HG02973 (cell line): ENCODE data around the gene SGIP1.
"Not testable (repeated sequence)": the region's sequence is repeated elsewhere in the genome, so short reads cannot be mapped to it uniquely, and the experiment has no call there.

Experiments
- ATAC-seq: cut with Tn5 transposase; IDR thresholded peaks from one replicate; pipeline ENCODE4 v1.9.1; 2021; ENCODE audit warnings: moderate library complexity; ENCODE audit not compliant: unreplicated experiment

Gene SGIP1

GRCh38 chr1:66552287-66552686 lies 18.3 kb downstream of the SGIP1 start:
- ATAC-seq: no peak

- no peak for ATAC-seq
These were observed 18.9 kb downstream of the SGIP1 start for GRCh38 chr1:66552829-66553228.

GRCh38 chr1:66553846-66554245 lies 19.9 kb downstream of the SGIP1 start:
- no peak for ATAC-seq

DNA sequence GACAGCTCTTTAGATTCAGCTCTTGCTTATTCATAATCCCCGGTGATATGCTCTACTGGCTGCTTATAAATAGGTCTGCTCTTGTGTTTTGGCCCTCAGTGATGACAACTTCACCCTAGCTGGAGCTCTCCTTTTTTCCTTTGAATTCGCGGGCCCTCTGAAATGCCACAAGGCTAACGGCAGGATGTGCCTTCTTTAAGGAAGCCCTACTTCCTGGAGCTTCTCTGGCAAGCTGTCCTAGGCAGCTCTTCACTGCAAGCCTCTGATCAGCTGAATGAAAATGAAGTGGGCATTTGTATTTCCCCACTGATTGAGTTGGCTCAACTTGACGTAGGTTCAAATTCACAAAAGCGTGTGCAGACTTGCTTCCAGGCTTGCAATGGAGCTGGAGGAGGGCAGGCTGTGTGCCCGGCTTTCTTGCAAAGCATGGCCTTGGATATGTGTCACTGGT lies 22.2 kb downstream of the SGIP1 start:
- ATAC-seq: no peak

- no peak for ATAC-seq
These were observed 23.2 kb downstream of the SGIP1 start for GRCh38 chr1:66557157-66557556.

- no peak for ATAC-seq
These were observed 25.6 kb downstream of the SGIP1 start for GRCh38 chr1:66559517-66559916.

DNA sequence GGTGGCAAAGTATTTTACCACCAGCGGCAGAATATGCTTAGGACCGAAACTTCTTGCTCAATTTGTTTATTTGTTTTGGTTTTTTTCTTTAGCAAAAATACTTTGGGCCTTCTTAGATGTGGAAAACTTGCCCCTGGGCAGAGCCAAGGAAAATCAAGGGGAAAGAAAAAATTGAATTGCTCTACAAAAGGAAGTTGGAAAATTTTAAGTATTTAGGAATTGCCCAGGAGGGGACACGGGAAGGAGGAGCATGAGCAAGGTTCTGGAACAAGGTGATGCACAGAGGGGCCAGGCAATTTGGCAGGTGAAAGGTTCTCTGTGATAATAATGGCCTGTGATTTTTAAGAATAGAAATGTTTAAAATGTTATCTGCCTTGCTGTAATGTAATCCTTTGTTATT lies 28.6 kb downstream of the SGIP1 start:
- ATAC-seq: no peak

DNA sequence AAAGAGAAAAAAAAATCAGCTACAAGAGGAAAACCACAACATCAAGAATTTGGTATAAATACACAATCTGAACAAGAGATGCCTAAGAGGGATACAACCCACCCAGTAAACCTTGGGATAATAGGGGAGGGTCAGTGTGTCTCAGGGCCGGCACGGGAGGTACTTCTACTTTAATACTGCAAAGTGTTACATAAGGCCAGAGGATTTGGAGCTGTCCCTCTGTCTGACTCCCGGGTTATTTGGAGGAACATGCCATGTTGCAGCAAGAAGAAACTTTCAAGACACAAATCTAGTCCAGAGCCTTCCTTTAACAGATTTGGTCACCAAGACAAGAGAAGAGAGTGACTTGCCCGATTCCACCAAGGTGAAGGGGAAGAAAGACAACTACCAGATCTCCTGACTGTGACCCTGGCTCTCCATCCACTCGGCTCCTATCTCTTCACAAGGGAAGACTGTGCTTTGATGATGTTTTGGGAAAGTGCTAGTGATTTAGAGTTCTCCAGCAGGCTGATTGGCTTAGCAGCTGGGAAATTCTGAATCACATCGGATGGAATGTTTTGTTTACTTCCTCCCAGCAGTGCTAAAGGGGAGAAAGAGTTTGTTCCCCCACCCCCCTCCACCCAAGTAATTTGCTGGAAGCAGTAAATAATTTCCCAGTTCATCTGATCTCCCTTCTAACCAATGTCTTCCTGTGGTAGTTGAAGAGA lies 29.3 kb downstream of the SGIP1 start:
- ATAC-seq: no peak

GRCh38 chr1:66563941-66564630 lies 30.1 kb downstream of the SGIP1 start:
- no peak for ATAC-seq

- no peak for ATAC-seq
These were observed 36.2 kb downstream of the SGIP1 start for GRCh38 chr1:66570196-66570595.

- ATAC-seq: no peak
These were observed 37.8 kb downstream of the SGIP1 start for GRCh38 chr1:66571789-66572188.

DNA sequence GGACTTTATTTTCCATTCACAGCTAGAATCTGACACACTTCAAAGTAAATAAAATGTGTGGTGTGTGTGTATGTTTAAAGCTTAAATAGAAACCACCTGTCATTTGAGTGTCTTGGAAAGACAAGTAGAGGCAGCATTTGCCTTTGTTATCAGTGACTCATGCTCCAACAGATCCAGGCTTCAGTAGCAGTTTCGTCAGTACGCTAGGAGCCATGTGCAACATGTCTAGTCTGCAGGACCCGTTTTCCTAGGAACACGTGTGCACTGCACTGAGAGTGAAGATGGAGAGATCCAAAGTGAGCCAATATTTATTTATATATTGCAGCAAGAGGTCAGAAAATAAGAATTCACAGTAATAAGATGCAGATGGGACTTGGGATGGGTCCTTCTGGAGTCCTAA lies 41.8 kb downstream of the SGIP1 start:
- no peak for ATAC-seq

GRCh38 chr1:66576645-66577044 lies 42.7 kb downstream of the SGIP1 start:
- no peak for ATAC-seq

GRCh38 chr1:66578841-66579240 lies 44.9 kb downstream of the SGIP1 start:
- no peak for ATAC-seq

DNA sequence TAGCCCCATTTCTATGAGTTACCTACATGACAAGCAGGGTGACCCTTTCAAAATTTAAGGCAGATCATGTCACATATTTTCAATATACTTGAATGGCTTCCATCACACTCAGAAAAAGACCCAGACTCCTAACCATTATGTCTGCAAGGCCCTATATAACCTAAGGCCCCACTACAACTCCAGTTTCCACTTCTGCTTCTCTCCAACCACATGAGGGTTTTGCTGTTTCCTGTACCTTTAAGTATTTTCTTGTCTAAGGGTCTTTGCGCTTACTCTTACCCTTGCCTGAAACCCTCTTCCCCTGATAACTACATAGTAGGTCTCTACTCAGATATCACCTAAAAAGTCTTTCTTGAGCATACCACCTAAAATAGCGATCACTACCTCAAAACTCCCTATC lies 46.1 kb downstream of the SGIP1 start:
- no peak for ATAC-seq

- ATAC-seq: no peak
These were observed 49.1 kb downstream of the SGIP1 start for GRCh38 chr1:66583021-66583420.

DNA sequence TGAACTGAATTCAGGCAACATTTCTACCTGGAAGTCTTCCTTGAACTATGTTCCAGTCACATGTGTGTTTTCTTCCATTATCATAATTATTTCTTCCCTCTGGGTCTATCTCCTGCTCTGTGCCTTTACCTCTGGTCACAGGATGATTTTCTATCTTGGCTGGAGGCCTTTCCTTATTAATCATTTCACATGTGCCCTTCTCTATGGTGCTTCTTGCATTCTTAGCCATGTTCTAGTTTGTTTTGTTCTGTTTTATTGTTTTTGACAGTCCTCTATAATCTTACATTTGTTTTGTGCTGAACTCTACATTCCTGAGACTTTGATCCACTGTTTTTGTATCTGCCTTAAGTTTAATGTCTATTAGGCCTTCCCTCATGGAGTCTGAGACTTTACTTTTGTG lies 51.0 kb downstream of the SGIP1 start:
- no peak for ATAC-seq

- no peak for ATAC-seq
These were observed 55.4 kb downstream of the SGIP1 start for GRCh38 chr1:66589326-66589725.

GRCh38 chr1:66592106-66592507 lies 58.2 kb downstream of the SGIP1 start:
- not testable (repeated sequence) for ATAC-seq

DNA sequence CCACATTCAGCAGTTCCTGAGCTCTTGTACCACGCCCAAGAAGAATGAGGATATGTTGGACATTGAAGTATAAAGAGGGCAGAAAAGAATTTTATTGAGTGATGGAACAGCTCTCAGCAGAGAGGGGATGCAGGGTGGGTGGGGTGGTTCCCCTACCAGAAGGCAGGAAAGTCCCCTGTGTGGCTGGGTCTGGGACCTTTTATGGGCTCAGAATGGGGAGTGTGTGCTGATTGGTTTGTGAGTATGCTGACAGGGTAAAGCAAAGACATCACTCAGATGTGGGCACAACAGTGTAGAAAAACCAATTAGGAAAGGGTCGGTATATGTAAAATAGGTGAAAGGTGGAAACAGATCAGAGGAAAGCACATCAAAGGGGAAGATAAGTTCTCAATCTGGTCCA lies 62.2 kb downstream of the SGIP1 start:
- no peak for ATAC-seq

DNA sequence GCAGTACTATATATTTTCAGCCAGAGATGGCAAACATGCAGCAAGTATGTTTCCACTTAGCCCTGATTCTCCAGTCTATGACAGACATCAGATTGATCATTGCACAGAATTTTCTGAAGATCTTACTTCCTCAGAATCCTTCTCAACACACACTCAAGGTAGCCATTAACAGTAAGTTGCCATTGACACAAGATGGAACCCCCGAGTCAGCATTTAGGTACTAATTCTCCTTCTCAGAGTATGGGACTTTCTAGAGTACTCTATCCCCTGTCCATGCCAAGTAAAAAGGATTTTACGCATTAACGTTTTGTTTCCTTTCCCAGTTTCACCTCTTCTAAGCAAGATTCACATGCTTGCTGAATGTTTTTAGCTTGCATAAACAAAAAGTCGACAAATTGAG lies 63.5 kb downstream of the SGIP1 start:
- no peak for ATAC-seq

GRCh38 chr1:66598670-66599069 lies 64.7 kb downstream of the SGIP1 start:
- ATAC-seq: no peak

- no peak for ATAC-seq
These were observed 65.4 kb downstream of the SGIP1 start for GRCh38 chr1:66599346-66599745.
